ENCODE data around the gene ACTN4.

DNA sequence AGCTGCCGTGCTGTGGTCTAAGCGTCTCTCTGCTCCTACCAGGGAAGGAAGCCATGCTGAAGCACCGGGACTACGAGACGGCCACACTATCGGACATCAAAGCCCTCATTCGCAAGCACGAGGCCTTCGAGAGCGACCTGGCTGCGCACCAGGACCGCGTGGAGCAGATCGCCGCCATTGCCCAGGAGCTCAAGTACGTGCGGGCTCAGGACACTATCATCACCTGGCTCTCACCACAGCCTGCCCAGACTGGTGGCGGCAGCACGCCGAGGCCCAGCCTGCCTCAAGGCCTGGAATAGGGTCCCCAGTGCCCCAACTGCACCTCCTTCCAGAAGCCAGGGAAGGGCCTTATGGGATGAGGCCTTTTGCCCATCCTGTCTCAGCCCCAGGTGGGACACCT lies 74.0 kb downstream of the ACTN4 start:
- no peak for TF ChIP-seq POLR2AphosphoS5 (IDR thresholded peaks at IDR 0.05; ENCODE audit: borderline replicate concordance, low read depth, low read length)
- TF ChIP-seq EZH2 (IDR thresholded peaks at IDR 0.05), result no peak

All from SK-N-MC (cell line).